ENCODE data around the gene TLX2. TPM values are rescaled to one million over a fixed set of nuclear protein-coding genes. Genes with fewer than 3 reads are reported as not detected.

Gene TLX2
- total RNA-seq, 1 donor from 2014 or later, result 6.6 TPM

DNA sequence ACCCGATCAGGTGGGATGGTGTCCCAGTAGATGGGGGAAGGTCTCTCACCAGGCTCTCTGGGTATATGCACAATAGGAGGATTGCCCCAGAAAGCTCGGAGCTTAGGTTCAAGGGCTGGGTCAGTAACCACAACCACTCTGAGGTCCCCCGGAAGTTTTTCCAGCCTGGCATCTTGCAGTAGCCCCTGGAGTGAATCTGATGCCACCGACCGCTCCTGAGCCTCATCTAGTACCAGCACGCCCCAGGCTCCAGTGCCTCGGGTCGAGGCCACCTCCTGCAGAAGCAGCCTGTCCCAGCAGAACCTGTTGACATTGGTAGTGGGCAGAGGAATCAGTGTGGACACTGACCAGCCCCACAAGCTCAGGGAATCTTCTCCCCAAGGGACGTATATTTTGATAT is 9.8 kb downstream of the TLX2 start:
- TF ChIP-seq POLR2A (IDR thresholded peaks at IDR 0.05) (no peak), POLR2AphosphoS5 (IDR thresholded peaks at IDR 0.05; ENCODE audit: insufficient read depth in 1 of 2, low read depth in 1 of 2) (no peak), CTCF (IDR thresholded peaks at IDR 0.05) (no peak)
- Histone ChIP-seq H3K9me3 (no peaks in the 10 kb centered on the region), H3K4me1 (peaks cover 14% of the 10 kb centered on the region), H3K4me3 (no peak overlapping the region), H3K27ac (no peak overlapping the region), H3K27me3 (no peaks in the 10 kb centered on the region), H3K36me3 (peaks cover 0 to 21% of the 10 kb centered on the region in 2 donors)
- intact Hi-C loops (cut with DNase I), result no loop called here
- no peak for DNase-seq (ENCODE audit: extremely low spot score in 2 of 2)

DNA sequence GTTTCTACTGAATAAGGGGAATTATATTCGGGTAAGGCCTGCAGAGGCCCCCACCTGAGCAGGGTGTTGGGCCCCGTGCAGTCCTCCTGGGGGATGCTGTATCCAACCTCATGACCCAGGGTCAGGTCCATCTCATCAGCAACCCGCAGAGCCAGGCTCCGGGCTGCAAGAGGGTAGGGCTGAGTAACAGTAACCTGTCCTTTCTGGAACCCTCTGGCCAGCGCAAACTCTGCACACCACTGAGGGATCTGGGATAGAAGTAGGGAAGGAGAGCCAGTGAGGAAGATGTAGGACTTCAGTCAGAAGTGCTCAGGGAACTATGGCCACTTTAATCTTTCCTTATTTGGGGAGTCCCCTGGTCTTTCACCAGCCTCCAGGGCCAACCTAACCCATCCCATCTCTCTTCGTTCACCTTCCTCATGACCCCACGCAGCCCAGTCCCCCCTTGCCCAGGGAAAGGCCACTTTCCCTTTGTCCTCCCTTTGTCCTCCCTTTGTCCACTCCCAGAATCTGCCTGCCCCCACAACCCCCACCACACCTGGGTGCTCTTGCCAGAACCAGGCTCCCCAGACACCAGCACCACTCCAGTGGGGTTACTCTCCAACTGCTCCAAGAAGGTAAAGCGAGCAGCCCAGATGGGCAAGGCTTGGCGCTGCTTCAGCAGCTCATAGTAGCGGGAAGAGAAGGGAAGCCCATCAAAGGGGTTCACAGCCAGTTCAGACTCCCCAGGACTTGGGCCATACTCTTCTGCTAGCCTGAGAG is 10.9 kb downstream of the TLX2 start:
- no peak overlapping the region for H3K4me3 ChIP-seq
- H3K36me3 ChIP-seq, result peaks cover 0 to 21% of the 10 kb centered on the region in 2 donors
- no peak overlapping the region for H3K27ac ChIP-seq
- intact Hi-C loops (cut with DNase I), result no loop called here
- H3K27me3 ChIP-seq, result no peaks in the 10 kb centered on the region
- no peaks in the 10 kb centered on the region for H3K9me3 ChIP-seq
- no peak for TF ChIP-seq CTCF (IDR thresholded peaks at IDR 0.05)
- no peak for TF ChIP-seq POLR2AphosphoS5 (IDR thresholded peaks at IDR 0.05; ENCODE audit: insufficient read depth in 1 of 2, low read depth in 1 of 2)
- TF ChIP-seq POLR2A (IDR thresholded peaks at IDR 0.05), result no peak
- DNase-seq (ENCODE audit: extremely low spot score in 2 of 2), result no peak
- H3K4me1 ChIP-seq, result peaks cover 16% of the 10 kb centered on the region

GRCh38 chr2:74525717-74526648 is 11.7 kb downstream of the TLX2 start, which contains the start of gene DQX1:
TSS of gene DQX1 (minus strand) at chr2:74526231. CDS start at chr2:74525729, 502 bp downstream.
- TF ChIP-seq CTCF (IDR thresholded peaks at IDR 0.05), result no peak
- H3K4me3 ChIP-seq, result no peak within 1 kb of the TSS
- no peak within 1 kb of the TSS for H3K27ac ChIP-seq
- no peaks in the 10 kb centered on the region for H3K27me3 ChIP-seq
- no peaks in the 10 kb centered on the region for H3K9me3 ChIP-seq
- DNase-seq (ENCODE audit: extremely low spot score in 2 of 2), result no peak
- peaks cover 21% of the 10 kb centered on the region for H3K4me1 ChIP-seq
- intact Hi-C loops (cut with DNase I), result no loop called here
- peaks cover 0 to 21% of the 10 kb centered on the region in 2 donors for H3K36me3 ChIP-seq

- no peak for DNase-seq (ENCODE audit: extremely low spot score in 2 of 2)
- Histone ChIP-seq H3K4me3 (no peak overlapping the region), H3K4me1 (peaks cover 29% of the 10 kb centered on the region), H3K27me3 (no peaks in the 10 kb centered on the region), H3K36me3 (peaks cover 0 to 21% of the 10 kb centered on the region in 2 donors), H3K27ac (no peak overlapping the region), H3K9me3 (no peaks in the 10 kb centered on the region)
- intact Hi-C loops (cut with DNase I), result no loop called here
- TF ChIP-seq CTCF (IDR thresholded peaks at IDR 0.05) (no peak), POLR2AphosphoS5 (IDR thresholded peaks at IDR 0.05; ENCODE audit: insufficient read depth in 1 of 2, low read depth in 1 of 2) (no peak), POLR2A (IDR thresholded peaks at IDR 0.05) (no peak)
Observed at GRCh38 chr2:74526649-74527230, 12.5 kb downstream of the TLX2 start.

Data from vagina (tissue), 2 donors.